ENCODE data around the gene ANGPTL8.

DNA sequence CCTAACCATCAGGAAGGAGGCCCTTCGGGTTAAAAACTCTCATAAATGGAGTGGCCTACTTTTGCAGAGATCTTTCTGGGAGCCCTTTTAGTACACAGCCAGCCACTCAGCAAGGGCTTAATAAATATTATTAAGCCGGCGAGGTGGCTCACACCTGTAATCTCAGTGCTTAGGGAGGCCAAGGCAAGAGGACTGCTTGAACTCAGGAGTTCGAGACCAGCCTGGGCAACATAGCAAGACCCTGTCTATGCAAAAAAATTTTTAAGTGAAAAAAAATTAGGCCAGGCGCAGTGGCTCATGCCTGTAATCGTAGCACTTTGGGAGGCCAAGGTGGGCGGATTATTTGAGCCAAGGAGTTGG is 41.3 kb upstream of the ANGPTL8 start:
- TF ChIP-seq, protein P1, sequence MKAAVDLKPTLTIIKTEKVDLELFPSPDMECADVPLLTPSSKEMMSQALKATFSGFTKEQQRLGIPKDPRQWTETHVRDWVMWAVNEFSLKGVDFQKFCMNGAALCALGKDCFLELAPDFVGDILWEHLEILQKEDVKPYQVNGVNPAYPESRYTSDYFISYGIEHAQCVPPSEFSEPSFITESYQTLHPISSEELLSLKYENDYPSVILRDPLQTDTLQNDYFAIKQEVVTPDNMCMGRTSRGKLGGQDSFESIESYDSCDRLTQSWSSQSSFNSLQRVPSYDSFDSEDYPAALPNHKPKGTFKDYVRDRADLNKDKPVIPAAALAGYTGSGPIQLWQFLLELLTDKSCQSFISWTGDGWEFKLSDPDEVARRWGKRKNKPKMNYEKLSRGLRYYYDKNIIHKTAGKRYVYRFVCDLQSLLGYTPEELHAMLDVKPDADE (IDR thresholded peaks at IDR 0.05): no peak
- TF ChIP-seq CREB1 (CRISPR knock-in tag; IDR thresholded peaks at IDR 0.05; ENCODE audit: low read depth) (no peak), POLR2AphosphoS5 (IDR thresholded peaks at IDR 0.05; ENCODE audit: low read depth) (no peak), STAT1 (IDR thresholded peaks at IDR 0.05; ENCODE audit: unreplicated experiment) (no peak), EZH2 (IDR thresholded peaks at IDR 0.05; ENCODE audit: low read depth, unreplicated experiment) (no peak), JUNB (IDR thresholded peaks at IDR 0.05; ENCODE audit: unreplicated experiment) (no peak), EZH2phosphoT487 (IDR thresholded peaks at IDR 0.05; ENCODE audit: unreplicated experiment) (no peak), ZNF114 (CRISPR knock-in tag; IDR thresholded peaks at IDR 0.05) (no peak), ZNF331 (CRISPR knock-in tag; IDR thresholded peaks at IDR 0.05; ENCODE audit: low read depth) (no peak)
- TF ChIP-seq, protein P2, sequence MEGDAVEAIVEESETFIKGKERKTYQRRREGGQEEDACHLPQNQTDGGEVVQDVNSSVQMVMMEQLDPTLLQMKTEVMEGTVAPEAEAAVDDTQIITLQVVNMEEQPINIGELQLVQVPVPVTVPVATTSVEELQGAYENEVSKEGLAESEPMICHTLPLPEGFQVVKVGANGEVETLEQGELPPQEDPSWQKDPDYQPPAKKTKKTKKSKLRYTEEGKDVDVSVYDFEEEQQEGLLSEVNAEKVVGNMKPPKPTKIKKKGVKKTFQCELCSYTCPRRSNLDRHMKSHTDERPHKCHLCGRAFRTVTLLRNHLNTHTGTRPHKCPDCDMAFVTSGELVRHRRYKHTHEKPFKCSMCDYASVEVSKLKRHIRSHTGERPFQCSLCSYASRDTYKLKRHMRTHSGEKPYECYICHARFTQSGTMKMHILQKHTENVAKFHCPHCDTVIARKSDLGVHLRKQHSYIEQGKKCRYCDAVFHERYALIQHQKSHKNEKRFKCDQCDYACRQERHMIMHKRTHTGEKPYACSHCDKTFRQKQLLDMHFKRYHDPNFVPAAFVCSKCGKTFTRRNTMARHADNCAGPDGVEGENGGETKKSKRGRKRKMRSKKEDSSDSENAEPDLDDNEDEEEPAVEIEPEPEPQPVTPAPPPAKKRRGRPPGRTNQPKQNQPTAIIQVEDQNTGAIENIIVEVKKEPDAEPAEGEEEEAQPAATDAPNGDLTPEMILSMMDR (conservative IDR thresholded peaks at IDR 0.05; ENCODE audit: low read depth in 2 of 2): no peak
- TF ChIP-seq, protein P3, sequence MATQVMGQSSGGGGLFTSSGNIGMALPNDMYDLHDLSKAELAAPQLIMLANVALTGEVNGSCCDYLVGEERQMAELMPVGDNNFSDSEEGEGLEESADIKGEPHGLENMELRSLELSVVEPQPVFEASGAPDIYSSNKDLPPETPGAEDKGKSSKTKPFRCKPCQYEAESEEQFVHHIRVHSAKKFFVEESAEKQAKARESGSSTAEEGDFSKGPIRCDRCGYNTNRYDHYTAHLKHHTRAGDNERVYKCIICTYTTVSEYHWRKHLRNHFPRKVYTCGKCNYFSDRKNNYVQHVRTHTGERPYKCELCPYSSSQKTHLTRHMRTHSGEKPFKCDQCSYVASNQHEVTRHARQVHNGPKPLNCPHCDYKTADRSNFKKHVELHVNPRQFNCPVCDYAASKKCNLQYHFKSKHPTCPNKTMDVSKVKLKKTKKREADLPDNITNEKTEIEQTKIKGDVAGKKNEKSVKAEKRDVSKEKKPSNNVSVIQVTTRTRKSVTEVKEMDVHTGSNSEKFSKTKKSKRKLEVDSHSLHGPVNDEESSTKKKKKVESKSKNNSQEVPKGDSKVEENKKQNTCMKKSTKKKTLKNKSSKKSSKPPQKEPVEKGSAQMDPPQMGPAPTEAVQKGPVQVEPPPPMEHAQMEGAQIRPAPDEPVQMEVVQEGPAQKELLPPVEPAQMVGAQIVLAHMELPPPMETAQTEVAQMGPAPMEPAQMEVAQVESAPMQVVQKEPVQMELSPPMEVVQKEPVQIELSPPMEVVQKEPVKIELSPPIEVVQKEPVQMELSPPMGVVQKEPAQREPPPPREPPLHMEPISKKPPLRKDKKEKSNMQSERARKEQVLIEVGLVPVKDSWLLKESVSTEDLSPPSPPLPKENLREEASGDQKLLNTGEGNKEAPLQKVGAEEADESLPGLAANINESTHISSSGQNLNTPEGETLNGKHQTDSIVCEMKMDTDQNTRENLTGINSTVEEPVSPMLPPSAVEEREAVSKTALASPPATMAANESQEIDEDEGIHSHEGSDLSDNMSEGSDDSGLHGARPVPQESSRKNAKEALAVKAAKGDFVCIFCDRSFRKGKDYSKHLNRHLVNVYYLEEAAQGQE (IDR thresholded peaks at IDR 0.05; ENCODE audit: unreplicated experiment): no peak
- TF ChIP-seq, protein P4, sequence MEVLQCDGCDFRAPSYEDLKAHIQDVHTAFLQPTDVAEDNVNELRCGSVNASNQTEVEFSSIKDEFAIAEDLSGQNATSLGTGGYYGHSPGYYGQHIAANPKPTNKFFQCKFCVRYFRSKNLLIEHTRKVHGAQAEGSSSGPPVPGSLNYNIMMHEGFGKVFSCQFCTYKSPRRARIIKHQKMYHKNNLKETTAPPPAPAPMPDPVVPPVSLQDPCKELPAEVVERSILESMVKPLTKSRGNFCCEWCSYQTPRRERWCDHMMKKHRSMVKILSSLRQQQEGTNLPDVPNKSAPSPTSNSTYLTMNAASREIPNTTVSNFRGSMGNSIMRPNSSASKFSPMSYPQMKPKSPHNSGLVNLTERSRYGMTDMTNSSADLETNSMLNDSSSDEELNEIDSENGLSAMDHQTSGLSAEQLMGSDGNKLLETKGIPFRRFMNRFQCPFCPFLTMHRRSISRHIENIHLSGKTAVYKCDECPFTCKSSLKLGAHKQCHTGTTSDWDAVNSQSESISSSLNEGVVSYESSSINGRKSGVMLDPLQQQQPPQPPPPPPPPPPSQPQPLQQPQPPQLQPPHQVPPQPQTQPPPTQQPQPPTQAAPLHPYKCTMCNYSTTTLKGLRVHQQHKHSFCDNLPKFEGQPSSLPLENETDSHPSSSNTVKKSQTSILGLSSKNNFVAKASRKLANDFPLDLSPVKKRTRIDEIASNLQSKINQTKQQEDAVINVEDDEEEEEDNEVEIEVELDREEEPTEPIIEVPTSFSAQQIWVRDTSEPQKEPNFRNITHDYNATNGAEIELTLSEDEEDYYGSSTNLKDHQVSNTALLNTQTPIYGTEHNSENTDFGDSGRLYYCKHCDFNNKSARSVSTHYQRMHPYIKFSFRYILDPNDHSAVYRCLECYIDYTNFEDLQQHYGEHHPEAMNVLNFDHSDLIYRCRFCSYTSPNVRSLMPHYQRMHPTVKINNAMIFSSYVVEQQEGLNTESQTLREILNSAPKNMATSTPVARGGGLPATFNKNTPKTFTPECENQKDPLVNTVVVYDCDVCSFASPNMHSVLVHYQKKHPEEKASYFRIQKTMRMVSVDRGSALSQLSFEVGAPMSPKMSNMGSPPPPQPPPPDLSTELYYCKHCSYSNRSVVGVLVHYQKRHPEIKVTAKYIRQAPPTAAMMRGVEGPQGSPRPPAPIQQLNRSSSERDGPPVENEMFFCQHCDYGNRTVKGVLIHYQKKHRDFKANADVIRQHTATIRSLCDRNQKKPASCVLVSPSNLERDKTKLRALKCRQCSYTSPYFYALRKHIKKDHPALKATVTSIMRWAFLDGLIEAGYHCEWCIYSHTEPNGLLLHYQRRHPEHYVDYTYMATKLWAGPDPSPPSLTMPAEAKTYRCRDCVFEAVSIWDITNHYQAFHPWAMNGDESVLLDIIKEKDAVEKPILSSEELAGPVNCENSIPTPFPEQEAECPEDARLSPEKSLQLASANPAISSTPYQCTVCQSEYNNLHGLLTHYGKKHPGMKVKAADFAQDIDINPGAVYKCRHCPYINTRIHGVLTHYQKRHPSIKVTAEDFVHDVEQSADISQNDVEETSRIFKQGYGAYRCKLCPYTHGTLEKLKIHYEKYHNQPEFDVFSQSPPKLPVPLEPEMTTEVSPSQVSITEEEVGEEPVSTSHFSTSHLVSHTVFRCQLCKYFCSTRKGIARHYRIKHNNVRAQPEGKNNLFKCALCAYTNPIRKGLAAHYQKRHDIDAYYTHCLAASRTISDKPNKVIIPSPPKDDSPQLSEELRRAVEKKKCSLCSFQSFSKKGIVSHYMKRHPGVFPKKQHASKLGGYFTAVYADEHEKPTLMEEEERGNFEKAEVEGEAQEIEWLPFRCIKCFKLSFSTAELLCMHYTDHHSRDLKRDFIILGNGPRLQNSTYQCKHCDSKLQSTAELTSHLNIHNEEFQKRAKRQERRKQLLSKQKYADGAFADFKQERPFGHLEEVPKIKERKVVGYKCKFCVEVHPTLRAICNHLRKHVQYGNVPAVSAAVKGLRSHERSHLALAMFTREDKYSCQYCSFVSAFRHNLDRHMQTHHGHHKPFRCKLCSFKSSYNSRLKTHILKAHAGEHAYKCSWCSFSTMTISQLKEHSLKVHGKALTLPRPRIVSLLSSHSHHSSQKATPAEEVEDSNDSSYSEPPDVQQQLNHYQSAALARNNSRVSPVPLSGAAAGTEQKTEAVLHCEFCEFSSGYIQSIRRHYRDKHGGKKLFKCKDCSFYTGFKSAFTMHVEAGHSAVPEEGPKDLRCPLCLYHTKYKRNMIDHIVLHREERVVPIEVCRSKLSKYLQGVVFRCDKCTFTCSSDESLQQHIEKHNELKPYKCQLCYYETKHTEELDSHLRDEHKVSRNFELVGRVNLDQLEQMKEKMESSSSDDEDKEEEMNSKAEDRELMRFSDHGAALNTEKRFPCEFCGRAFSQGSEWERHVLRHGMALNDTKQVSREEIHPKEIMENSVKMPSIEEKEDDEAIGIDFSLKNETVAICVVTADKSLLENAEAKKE (CRISPR knock-in tag; IDR thresholded peaks at IDR 0.05): no peak
